ENCODE results near the gene TREH. TPM values are rescaled to one million over a fixed set of nuclear protein-coding genes. Genes with fewer than 3 reads are reported as not detected.
A peak's percentile ranks its signal among the peaks of the same experiment; 100 is the strongest.

The TREH gene
- polyA plus RNA-seq, 1 of the 3 experiments (the other 2 are of a cell fraction): not detected

GRCh38 chr11:118628861-118629549 is 50.4 kb downstream of the TREH start:
- no peak overlapping the region for H2AFZ ChIP-seq (ENCODE audit: low read depth)
- 78% methylated on average over 4 of the region's 5 CpGs for WGBS (ENCODE audit: low lambda C conversion rate)
- no peak overlapping the region for H3K4me2 ChIP-seq
- no peaks in the 10 kb centered on the region for H3K9me2 ChIP-seq
- H4K20me1 ChIP-seq (ENCODE audit: insufficient read depth): peaks cover 82% of the 10 kb centered on the region
- H3K27me3 ChIP-seq (ENCODE audit: insufficient read depth): no peaks in the 10 kb centered on the region
- H3K36me3 ChIP-seq (replicated peaks in 1 of 2; ENCODE audit: control insufficient read depth in 1 of 2, insufficient read depth in 2 of 2, low read length in 1 of 2): peaks cover 66 to 80% of the 10 kb centered on the region in 2 experiments
- H3K9me3 ChIP-seq: no peaks in the 10 kb centered on the region
- ChIA-PET POLR2A (no interaction called here), CTCF (interaction anchor here (0.9 to 1.6 kb wide), 5 partner anchors 7 to 61 kb away, joined by 3 to 8 read pairs (median 4); partner anchors contain the start of gene PHLDB1)
- TF ChIP-seq ZBTB33 (IDR thresholded peaks at IDR 0.05; ENCODE audit: borderline replicate concordance, low read depth): no peak
- no peak for TF ChIP-seq RXRA (IDR thresholded peaks at IDR 0.05; ENCODE audit: borderline replicate concordance, low read depth)
- no peak for TF ChIP-seq IRF3 (IDR thresholded peaks at IDR 0.05; ENCODE audit: low read depth, low read length)
- TF ChIP-seq REST (IDR thresholded peaks at IDR 0.05; ENCODE audit: low read depth, low read length): no peak
- no peak for TF ChIP-seq PBX3 (IDR thresholded peaks at IDR 0.05)
- TF ChIP-seq TEAD4 (IDR thresholded peaks at IDR 0.05; ENCODE audit: borderline replicate concordance, insufficient read depth): no peak
- TF ChIP-seq GABPA (IDR thresholded peaks at IDR 0.05; ENCODE audit: low read depth): no peak
- TF ChIP-seq USF1 (IDR thresholded peaks at IDR 0.05; ENCODE audit: borderline replicate concordance, low read depth): no peak
- TF ChIP-seq USF2 (IDR thresholded peaks at IDR 0.05; ENCODE audit: borderline replicate concordance, low read depth, low read length): no peak
- no peak for TF ChIP-seq POLR2AphosphoS5 (IDR thresholded peaks at IDR 0.05; ENCODE audit: low read depth, low read length)
- TF ChIP-seq CTCF (IDR thresholded peaks at IDR 0.05): no peak
- no peak for TF ChIP-seq SIN3A (IDR thresholded peaks at IDR 0.05; ENCODE audit: borderline replicate concordance, low read depth, low read length)
- no peak for TF ChIP-seq GATA2 (CRISPR knock-in tag; IDR thresholded peaks at IDR 0.05)
- TF ChIP-seq YY1 (IDR thresholded peaks at IDR 0.05; ENCODE audit: low read depth): no peak
- no peak for TF ChIP-seq NRF1 (IDR thresholded peaks at IDR 0.05; ENCODE audit: low read depth, low read length)
- no peak for TF ChIP-seq MXI1 (IDR thresholded peaks at IDR 0.05; ENCODE audit: low read depth, low read length)
- no peak for TF ChIP-seq EZH2phosphoT487 (IDR thresholded peaks at IDR 0.05; ENCODE audit: borderline replicate concordance, low read depth)
- peaks cover 6% of the 10 kb centered on the region for H3F3A ChIP-seq (replicated peaks; ENCODE audit: insufficient read depth)
- no peak overlapping the region for H3K4me3 ChIP-seq (ENCODE audit: low read depth in 2 of 2, low read length in 1 of 2)
- peaks cover 94% of the 10 kb centered on the region for H3K79me2 ChIP-seq (ENCODE audit: insufficient read depth)
- DNase-seq: no peak
- peaks cover 9 to 20% of the 10 kb centered on the region in 2 experiments; a peak in 3 of 4 replicates for H3K4me1 ChIP-seq (ENCODE audit: control insufficient read depth in 1 of 2, insufficient read depth in 2 of 2, low read depth in 1 of 2, low read length in 1 of 2)
- H3K27ac ChIP-seq (ENCODE audit: low read depth in 2 of 2, low read length in 1 of 2): no peak overlapping the region
- 0 out of 2 replicates have a peak overlapping the region, but pooled peaks have one; percentile 7 for H3K9ac ChIP-seq

Data from SK-N-SH (cell line).